GM23338 (cell line): ENCODE results near the gene LUC7L2. TPM values are rescaled to one million over a fixed set of nuclear protein-coding genes. Genes with fewer than 3 reads are reported as not detected.

ENCODE experiments used
- ATAC-seq: fragments of 200-7000 bp; cut with Tn5 transposase; 3 replicates; pipeline ENCODE4 v1.9.1; 2020
- DNase-seq: peaks from one replicate; pipeline ENCODE4 v3.0.0-alpha.2; 2015; ENCODE audit warnings: low spot score
- H2AFZ ChIP-seq: fragments of 200-600 bp; sonication (generic); 2 replicates; pipeline ENCODE4 v1.8.0; 2016; ENCODE audit warnings: antibody characterized with exemption, mild to moderate bottlenecking, moderate library complexity
- H3F3A ChIP-seq: fragments of 200-600 bp; sonication (generic); replicated peaks from 2 replicates; pipeline ENCODE4 v1.8.0; 2017; ENCODE audit warnings: antibody characterized with exemption, mixed run types, low read depth
- H3K27ac ChIP-seq: fragments of 200-600 bp; sonication (generic); 2 replicates; pipeline ENCODE4 v1.6.1; 2016; ENCODE audit warnings: low read depth
- H3K27me3 ChIP-seq: fragments of 200-600 bp; sonication (generic); 2 replicates; pipeline ENCODE4 v1.8.0; 2016; ENCODE audit warnings: mild to moderate bottlenecking, mixed run types, moderate library complexity; ENCODE audit not compliant: insufficient read depth
- H3K36me3 ChIP-seq: fragments of 200-600 bp; sonication (generic); 2 replicates; pipeline ENCODE4 v1.8.0; 2016; ENCODE audit warnings: mild to moderate bottlenecking; ENCODE audit not compliant: insufficient read depth
- H3K4me1 ChIP-seq: fragments of 200-600 bp; sonication (generic); 2 replicates; pipeline ENCODE4 v1.8.0; 2016; ENCODE audit warnings: mild to moderate bottlenecking, moderate library complexity; ENCODE audit not compliant: insufficient read depth
- H3K4me2 ChIP-seq: fragments of 200-600 bp; sonication (generic); 2 replicates; pipeline ENCODE4 v1.7.1; 2017; ENCODE audit warnings: mixed run types
- H3K4me3 ChIP-seq: fragments of 200-600 bp; sonication (generic); 2 replicates; pipeline ENCODE4 v1.6.1; 2016; ENCODE audit warnings: mixed run types
- H3K79me2 ChIP-seq: fragments of 200-600 bp; sonication (generic); replicated peaks from 2 replicates; pipeline ENCODE4 v1.8.0; 2017; ENCODE audit warnings: mild to moderate bottlenecking; ENCODE audit not compliant: insufficient read depth
- H3K9me2 ChIP-seq: fragments of 200-600 bp; sonication (generic); 2 replicates; pipeline ENCODE4 v1.8.0; 2017; ENCODE audit not compliant: insufficient read depth
- H4K20me1 ChIP-seq: fragments of 200-600 bp; sonication (generic); replicated peaks from 2 replicates; pipeline ENCODE4 v1.8.0; 2017; ENCODE audit warnings: mild to moderate bottlenecking; ENCODE audit not compliant: insufficient read depth
- H3K27ac Mint-ChIP-seq: 2 replicates; pipeline ENCODE4 v1.8.0; 2020; ENCODE audit warnings: inconsistent platforms, mild to moderate bottlenecking, moderate library complexity, mixed read lengths
- H3K27me3 Mint-ChIP-seq: 3 replicates; pipeline ENCODE4 v1.8.0; 2022; ENCODE audit warnings: low read depth, mild to moderate bottlenecking, moderate library complexity, mixed read lengths, inconsistent platforms; ENCODE audit not compliant: insufficient read depth, poor library complexity
- H3K36me3 Mint-ChIP-seq: 3 replicates; pipeline ENCODE4 v1.8.0; 2021; ENCODE audit warnings: low read depth, mild to moderate bottlenecking, inconsistent platforms, moderate library complexity, mixed read lengths
- H3K4me1 Mint-ChIP-seq: 3 replicates; pipeline ENCODE4 v1.8.0; 2020; ENCODE audit warnings: mild to moderate bottlenecking, inconsistent platforms, mixed read lengths
- H3K4me3 Mint-ChIP-seq: 3 replicates; pipeline ENCODE4 v1.8.0; 2021; ENCODE audit warnings: moderate library complexity, mild to moderate bottlenecking, inconsistent platforms, mixed read lengths
- H3K9me3 Mint-ChIP-seq: 3 replicates; pipeline ENCODE4 v1.8.0; 2020; ENCODE audit warnings: moderate library complexity, mild to moderate bottlenecking, inconsistent platforms, mixed read lengths
- CREB1 ChIP-seq: fragments of 250-450 bp; sonication (Bioruptor Pico); IDR thresholded peaks from 2 replicates; pipeline ENCODE4 v1.5.0; 2020; ENCODE audit warnings: low read depth, mild to moderate bottlenecking, moderate library complexity
- CTCF ChIP-seq, 2 experiments: fragments of 200-600 bp in 1 of 2; sonication (generic) in 1 of 2; conservative IDR thresholded peaks; 2 replicates each; pipeline versions ENCODE4 v1.5.1 to v1.6.1; 2016 to 2017; ENCODE audit warnings: antibody characterized with exemption in 2 of 2, low read depth in 2 of 2, mild to moderate bottlenecking in 2 of 2, moderate library complexity in 1 of 2
- ETS1 ChIP-seq: IDR thresholded peaks from 2 replicates; pipeline ENCODE4 v1.6.1; 2016; ENCODE audit warnings: antibody characterized with exemption
- EZH2 ChIP-seq: fragments of 200-600 bp; sonication (generic); IDR thresholded peaks from one replicate; pipeline ENCODE4 v1.8.0; 2017; ENCODE audit warnings: antibody characterized with exemption, mild to moderate bottlenecking, low read depth; ENCODE audit not compliant: unreplicated experiment
- NANOG ChIP-seq: IDR thresholded peaks from 2 replicates; pipeline ENCODE4 v1.6.1; 2016; ENCODE audit warnings: antibody characterized with exemption, borderline replicate concordance
- POLR2AphosphoS5 ChIP-seq: IDR thresholded peaks from 2 replicates; pipeline ENCODE4 v1.6.1; 2016; ENCODE audit warnings: antibody characterized with exemption, low read depth
- REST ChIP-seq: IDR thresholded peaks from one replicate; pipeline ENCODE4 v1.6.1; 2018; ENCODE audit warnings: antibody characterized with exemption; ENCODE audit not compliant: unreplicated experiment
- STAT1 ChIP-seq: IDR thresholded peaks from one replicate; pipeline ENCODE4 v1.6.1; 2016; ENCODE audit warnings: antibody characterized with exemption; ENCODE audit not compliant: unreplicated experiment
- ZNF114 ChIP-seq: fragments of 250-450 bp; sonication (Bioruptor Pico); IDR thresholded peaks from 2 replicates; pipeline ENCODE4 v1.5.0; 2020; ENCODE audit warnings: mild to moderate bottlenecking, moderate library complexity
- ZNF331 ChIP-seq: fragments of 250-450 bp; sonication (Bioruptor Pico); IDR thresholded peaks from 2 replicates; pipeline ENCODE4 v1.5.0; 2020; ENCODE audit warnings: low read depth, mild to moderate bottlenecking, moderate library complexity
- ZNF462 ChIP-seq: fragments of 250-450 bp; sonication (Bioruptor Pico); IDR thresholded peaks from 2 replicates; pipeline ENCODE4 v1.5.0; 2020; ENCODE audit warnings: mild to moderate bottlenecking, moderate library complexity
- polyA plus RNA-seq: library from polyadenylated mRNA; unstranded; fragments of >200 nt; fragmentation: Nextera tagmentation; extraction: Ambion mirVana; gene quantifications from 2 replicates; pipeline ENCODE4 v1.2.1, GENCODE V29; 2016
- total RNA-seq: library from RNA; depleted of rRNA; stranded (reverse); fragments of >200 nt; shearing (Covaris generic); gene quantifications from 2 replicates; pipeline ENCODE4 v1.2.3, GENCODE V29; 2014

LUC7L2 gene
- total and polyA plus RNA-seq, 2 experiments from 2014 or later, result 40.3 to 57.3 TPM

- Histone ChIP-seq H2AFZ (no peak within 1 kb of the TSS), H3K4me3 (peak within 1 kb of the TSS; percentile 63), H3K36me3 (peaks cover 5% of the 10 kb centered on the region; the same call in 1 of the 2 replicates), H3K4me2 (peak within 1 kb of the TSS; percentile 75), H4K20me1 (no peaks in the 10 kb centered on the region), H3K79me2 (peaks cover 31% of the 10 kb centered on the region), H3K27me3 (no peaks in the 10 kb centered on the region), H3K27ac (peak within 1 kb of the TSS; percentile 100), H3F3A (peaks cover 17% of the 10 kb centered on the region), H3K4me1 (0 out of 2 replicates have a peak, but pooled peaks cover 3% of the 10 kb centered on the region), H3K9me2 (no peaks in the 10 kb centered on the region; the same call in 1 of the 2 replicates)
- Mint-ChIP-seq H3K4me1 (peaks cover 4% of the 10 kb centered on the region; the same call in 2 of the 3 replicates), H3K4me3 (peak within 1 kb of the TSS; percentile 95), H3K27me3 (peaks cover 17% of the 10 kb centered on the region), H3K27ac (peak within 1 kb of the TSS; percentile 100), H3K36me3 (peaks cover 26% of the 10 kb centered on the region), H3K9me3 (peaks cover 19% of the 10 kb centered on the region)
- peak; percentile 96 for DNase-seq
- TF ChIP-seq ZNF331 (CRISPR knock-in tag), result no peak
- TF ChIP-seq ZNF114 (CRISPR knock-in tag), result no peak
- peak; percentile 60 for TF ChIP-seq ETS1
- TF ChIP-seq NANOG, result no peak
- no peak for TF ChIP-seq STAT1
- TF ChIP-seq ZNF462 (CRISPR knock-in tag), result no peak
- TF ChIP-seq REST, result peak; percentile 32
- peak; percentile 94 for TF ChIP-seq CREB1 (CRISPR knock-in tag)
- peak; percentile 52 for TF ChIP-seq POLR2AphosphoS5
- peak in 1 of 2 experiments; percentile 44; a peak in 2 of 4 replicates for TF ChIP-seq CTCF (conservative IDR thresholded peaks at IDR 0.05; ENCODE audit: low read depth in 2 of 2)
- TF ChIP-seq EZH2, result no peak
- ATAC-seq, result peak; percentile 78
Observed at GRCh38 chr7:139341058-139341775, 18.5 kb upstream of the LUC7L2 start, which contains the start of gene FMC1. FMC1 (plus strand) TSS chr7:139341337; CDS start chr7:139341385, 48 bp downstream.
